ENCODE measurements around the gene KMT2A.

The KMT2A gene

GRCh38 chr11:118442908-118443589 lies 6.8 kb downstream of the KMT2A start:
- Histone ChIP-seq H3K79me2 (ENCODE audit: low read length) (peaks cover 100% of the 10 kb centered on the region), H2AFZ (ENCODE audit: low read length) (no peak overlapping the region), H3K27ac (ENCODE audit: low read length) (no peak overlapping the region), H3K4me2 (ENCODE audit: low read depth, low read length) (no peak overlapping the region), H3K27me3 (replicated peaks; ENCODE audit: insufficient read depth, low read length) (no peaks in the 10 kb centered on the region), H3F3A (ENCODE audit: insufficient read depth, low read length) (peaks cover 7% of the 10 kb centered on the region), H3K36me3 (replicated peaks; ENCODE audit: insufficient read depth, low read length) (no peaks in the 10 kb centered on the region), H3K4me3 (ENCODE audit: low read length) (no peak overlapping the region), H3K9ac (ENCODE audit: low read length) (no peak overlapping the region), H4K20me1 (ENCODE audit: insufficient read depth, low read length) (peaks cover 48% of the 10 kb centered on the region), H3K9me3 (replicated peaks; ENCODE audit: insufficient read depth, low read length) (no peaks in the 10 kb centered on the region), H3K4me1 (ENCODE audit: low read length) (peaks cover 16% of the 10 kb centered on the region), H3K9me2 (replicated peaks; ENCODE audit: insufficient read depth, low read length) (no peaks in the 10 kb centered on the region)
- TF ChIP-seq EZH2phosphoT487 (IDR thresholded peaks at IDR 0.05; ENCODE audit: low read length) (no peak), EZH2 (optimal IDR thresholded peaks at IDR 0.05; ENCODE audit: low read depth, low read length) (no peak), CTCF (IDR thresholded peaks at IDR 0.05; ENCODE audit: low read length) (no peak)
- DNase-seq: no peak

GRCh38 chr11:118443590-118444218 lies 7.4 kb downstream of the KMT2A start:
- H3K9ac ChIP-seq (ENCODE audit: low read length): no peak overlapping the region
- H3K4me2 ChIP-seq (ENCODE audit: low read depth, low read length): no peak overlapping the region
- DNase-seq: no peak
- no peaks in the 10 kb centered on the region for H3K36me3 ChIP-seq (replicated peaks; ENCODE audit: insufficient read depth, low read length)
- H4K20me1 ChIP-seq (ENCODE audit: insufficient read depth, low read length): peaks cover 47% of the 10 kb centered on the region
- H3K27ac ChIP-seq (ENCODE audit: low read length): no peak overlapping the region
- no peaks in the 10 kb centered on the region for H3K9me3 ChIP-seq (replicated peaks; ENCODE audit: insufficient read depth, low read length)
- no peak for TF ChIP-seq CTCF (IDR thresholded peaks at IDR 0.05; ENCODE audit: low read length)
- TF ChIP-seq EZH2 (optimal IDR thresholded peaks at IDR 0.05; ENCODE audit: low read depth, low read length): no peak
- TF ChIP-seq EZH2phosphoT487 (IDR thresholded peaks at IDR 0.05; ENCODE audit: low read length): no peak
- H3F3A ChIP-seq (ENCODE audit: insufficient read depth, low read length): peaks cover 4% of the 10 kb centered on the region; the same call in 1 of the 2 replicates
- H3K79me2 ChIP-seq (ENCODE audit: low read length): peaks cover 100% of the 10 kb centered on the region
- H3K9me2 ChIP-seq (replicated peaks; ENCODE audit: insufficient read depth, low read length): no peaks in the 10 kb centered on the region
- H3K27me3 ChIP-seq (replicated peaks; ENCODE audit: insufficient read depth, low read length): no peaks in the 10 kb centered on the region
- H3K4me3 ChIP-seq (ENCODE audit: low read length): no peak overlapping the region
- H2AFZ ChIP-seq (ENCODE audit: low read length): no peak overlapping the region
- peaks cover 19% of the 10 kb centered on the region for H3K4me1 ChIP-seq (ENCODE audit: low read length)

- H3K4me1 ChIP-seq (ENCODE audit: low read length): peaks cover 11% of the 10 kb centered on the region
- H4K20me1 ChIP-seq (ENCODE audit: insufficient read depth, low read length): peaks cover 14% of the 10 kb centered on the region
- DNase-seq: no peak
- H3K9me2 ChIP-seq (replicated peaks; ENCODE audit: insufficient read depth, low read length): no peaks in the 10 kb centered on the region
- H3K4me3 ChIP-seq (ENCODE audit: low read length): no peak overlapping the region
- TF ChIP-seq EZH2phosphoT487 (IDR thresholded peaks at IDR 0.05; ENCODE audit: low read length): no peak
- no peak for TF ChIP-seq CTCF (IDR thresholded peaks at IDR 0.05; ENCODE audit: low read length)
- TF ChIP-seq EZH2 (optimal IDR thresholded peaks at IDR 0.05; ENCODE audit: low read depth, low read length): no peak
- no peaks in the 10 kb centered on the region for H3K36me3 ChIP-seq (replicated peaks; ENCODE audit: insufficient read depth, low read length)
- H2AFZ ChIP-seq (ENCODE audit: low read length): no peak overlapping the region
- H3K4me2 ChIP-seq (ENCODE audit: low read depth, low read length): no peak overlapping the region
- peaks cover 96% of the 10 kb centered on the region for H3K79me2 ChIP-seq (ENCODE audit: low read length)
- H3K9ac ChIP-seq (ENCODE audit: low read length): no peak overlapping the region
- H3K27ac ChIP-seq (ENCODE audit: low read length): no peak overlapping the region
- no peaks in the 10 kb centered on the region for H3K27me3 ChIP-seq (replicated peaks; ENCODE audit: insufficient read depth, low read length)
- H3F3A ChIP-seq (ENCODE audit: insufficient read depth, low read length): peaks cover 2% of the 10 kb centered on the region; the same call in 1 of the 2 replicates
- no peaks in the 10 kb centered on the region for H3K9me3 ChIP-seq (replicated peaks; ENCODE audit: insufficient read depth, low read length)
Observed at GRCh38 chr11:118447423-118447822, 11.1 kb downstream of the KMT2A start.
